HG03469 (cell line): ENCODE results near the gene CDKL5.

Experiments used
- ATAC-seq: cut with Tn5 transposase; IDR thresholded peaks from one replicate; pipeline ENCODE4 v1.9.1; 2021; ENCODE audit warnings: mild to moderate bottlenecking, moderate library complexity, moderate number of reproducible peaks; ENCODE audit not compliant: unreplicated experiment

Gene CDKL5

DNA sequence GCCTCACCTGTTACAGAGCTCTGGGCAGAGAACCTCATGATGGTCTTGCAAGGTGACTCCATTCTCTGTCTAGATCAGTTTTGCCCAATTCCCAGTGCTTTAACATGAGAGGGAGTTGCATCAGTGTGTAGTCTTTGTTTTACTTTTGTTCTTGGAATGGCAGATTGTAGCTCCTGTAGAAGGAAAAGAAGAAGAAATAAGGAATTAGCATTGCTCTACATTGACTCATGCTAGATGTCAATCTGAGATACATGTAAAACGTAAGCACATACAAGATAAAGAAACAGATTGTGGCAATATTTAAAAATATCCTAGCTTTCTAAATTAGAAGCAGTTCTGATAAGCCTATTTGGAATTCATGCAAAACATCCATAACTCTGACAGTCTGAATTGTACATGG lies 266.0 kb downstream of the CDKL5 start:
- ATAC-seq: no peak

DNA sequence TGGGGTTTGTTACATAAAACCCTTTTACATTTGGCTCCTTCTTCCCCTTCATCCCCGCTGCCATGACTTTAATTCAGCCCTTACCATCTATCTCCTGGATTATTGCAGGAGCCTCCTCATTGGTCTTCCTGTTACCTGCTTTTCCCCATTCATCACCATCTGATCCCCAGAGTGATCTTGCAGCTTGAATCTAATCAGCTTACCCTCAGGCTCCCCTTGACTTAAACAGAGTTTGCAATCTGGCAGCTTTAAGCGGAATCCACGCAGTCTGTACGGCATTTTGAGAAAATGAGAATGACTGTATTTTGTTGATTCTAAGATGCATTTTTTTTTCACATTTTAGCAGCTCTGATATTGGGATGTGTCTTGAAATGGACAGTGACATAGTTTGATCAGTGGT lies 267.1 kb downstream of the CDKL5 start:
- no peak for ATAC-seq

DNA sequence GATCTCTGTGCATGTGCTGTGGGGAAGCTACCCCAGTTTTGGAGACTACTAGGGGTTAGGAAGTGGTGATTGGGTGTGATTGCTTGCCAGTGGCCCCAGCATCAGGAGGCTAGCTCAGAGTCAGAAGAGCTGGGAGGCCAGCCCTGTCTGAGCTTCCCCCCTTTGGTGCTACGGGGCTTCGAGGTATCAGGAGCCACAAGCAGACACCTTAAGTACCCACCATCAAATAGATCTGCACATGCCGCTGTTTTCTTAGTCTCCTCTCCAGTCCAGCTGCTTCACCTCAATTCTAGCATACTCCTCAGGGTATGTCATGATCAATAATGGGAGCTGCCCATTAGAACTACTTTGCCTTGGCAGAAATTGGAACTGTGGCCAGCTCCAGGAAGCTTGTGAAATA lies 271.2 kb downstream of the CDKL5 start:
- no peak for ATAC-seq

DNA sequence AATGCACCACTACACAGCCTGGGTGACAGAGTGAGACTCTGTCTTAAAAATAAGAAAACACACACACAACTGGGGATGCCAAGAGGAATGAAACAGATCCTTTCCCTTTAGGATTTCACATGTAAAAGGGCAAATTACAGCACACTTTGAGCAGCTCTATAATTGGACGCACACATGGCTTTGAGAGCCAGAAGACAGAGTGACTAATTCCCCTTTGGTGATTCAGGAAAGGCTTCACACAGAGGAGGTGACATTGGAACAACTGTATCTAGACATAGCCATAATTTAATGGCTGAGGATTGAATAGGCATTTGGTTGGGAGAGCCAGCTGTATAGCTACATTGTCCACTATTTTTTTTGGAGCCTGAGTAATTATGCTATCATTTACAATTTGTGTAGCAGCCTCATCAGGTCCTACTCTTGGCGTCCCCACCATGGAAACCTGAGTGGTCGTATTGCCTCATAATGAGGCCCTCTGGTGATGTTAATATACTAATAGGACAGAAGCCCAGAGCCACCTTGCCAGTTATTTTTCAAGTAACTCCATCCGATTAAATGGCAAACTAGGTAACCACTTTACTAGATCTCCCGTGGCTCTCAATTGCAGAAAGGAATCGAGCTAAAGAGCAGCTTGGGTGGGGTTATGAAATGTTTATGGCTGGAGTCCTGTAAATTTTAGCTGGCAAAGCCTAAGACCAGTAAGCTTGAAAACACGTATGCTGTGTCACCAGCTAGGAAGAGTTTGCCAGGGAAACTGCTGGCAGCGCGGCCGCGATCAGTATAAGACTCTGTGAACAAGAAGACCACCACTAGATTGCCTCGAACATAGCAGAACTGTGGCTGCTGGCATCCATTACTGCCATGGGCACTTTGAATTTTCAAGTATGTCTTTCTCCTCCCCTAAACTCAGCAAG lies 273.6 kb downstream of the CDKL5 start:
- ATAC-seq: no peak

DNA sequence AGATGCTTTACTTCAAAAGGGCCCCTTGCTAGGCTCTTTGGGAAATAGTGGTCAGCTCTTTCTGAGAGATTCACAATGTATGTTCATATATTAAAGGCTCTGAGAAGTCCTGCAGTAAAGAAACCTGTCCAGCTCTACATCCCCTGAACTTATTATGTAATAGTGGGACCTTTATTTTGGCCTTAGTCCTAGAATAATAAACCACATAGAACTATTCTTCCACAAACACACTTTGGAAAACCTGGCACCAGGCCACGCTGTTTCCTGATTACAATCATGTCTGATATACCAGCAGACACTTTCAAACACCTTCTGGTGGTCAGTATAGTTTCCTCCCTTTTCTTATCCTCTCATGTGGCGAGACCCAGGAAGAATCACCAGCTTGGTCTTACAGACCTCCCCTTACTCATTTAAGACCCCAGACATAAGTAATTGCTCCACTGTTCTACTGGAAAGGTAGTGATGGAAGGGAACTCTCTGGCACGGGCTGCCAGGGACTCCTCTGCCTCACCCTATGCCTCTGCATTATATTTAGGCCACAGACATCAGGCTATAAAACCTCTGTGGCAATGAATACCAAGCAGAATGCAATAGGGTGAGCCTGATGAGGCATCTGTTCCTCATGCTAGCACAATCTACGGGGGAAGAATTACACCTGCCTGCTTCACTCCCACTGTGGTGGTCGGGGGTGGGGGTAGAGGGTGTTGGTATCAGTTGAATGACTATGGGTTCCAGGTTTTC lies 276.4 kb downstream of the CDKL5 start:
- no peak for ATAC-seq

DNA sequence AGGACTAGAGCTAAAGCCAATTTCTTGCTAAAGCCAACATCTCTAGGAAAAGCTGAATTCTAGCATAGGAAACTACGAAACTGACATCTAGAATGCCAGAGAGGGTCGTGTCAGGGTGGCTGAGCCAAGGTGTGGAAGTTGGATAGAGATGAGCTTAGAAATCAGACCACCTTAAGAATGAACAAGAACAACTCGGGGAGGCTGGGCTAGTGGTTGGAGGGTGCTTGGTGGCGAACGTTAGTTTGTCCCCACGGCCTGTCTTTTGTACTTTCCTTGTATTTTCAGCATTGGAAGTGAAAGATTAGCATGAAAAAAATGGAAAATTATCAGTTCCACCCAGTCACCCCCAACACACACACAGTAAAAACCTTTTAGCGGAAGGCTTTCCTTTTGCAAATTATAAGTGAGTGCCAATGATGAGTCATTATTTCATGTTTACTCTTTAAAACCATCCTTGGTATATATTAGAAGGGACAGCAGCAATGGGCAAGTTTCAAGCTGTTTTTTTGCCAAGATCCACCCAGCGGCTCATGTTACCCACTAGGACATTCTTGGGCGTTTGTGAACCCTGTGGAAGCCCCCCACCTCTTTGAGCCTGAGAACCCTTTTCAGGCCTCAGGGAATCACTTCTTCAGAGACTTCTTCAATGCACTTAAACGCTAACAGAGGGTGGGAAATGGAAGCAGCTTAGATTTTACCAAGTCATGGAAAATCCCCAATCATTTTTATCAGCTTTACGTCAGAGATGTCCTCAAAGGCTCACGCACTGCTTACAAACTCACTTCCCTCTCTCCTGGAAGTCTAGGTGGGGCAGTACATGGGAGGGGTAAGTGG lies 277.2 kb downstream of the CDKL5 start:
- ATAC-seq: no peak
